Pancreas (tissue), 10 donors: ENCODE measurements around the gene COL5A1. TPM values are rescaled to one million over a fixed set of nuclear protein-coding genes. Genes with fewer than 3 reads are reported as not detected.

Experiments
- ATAC-seq, 4 donors: fragments of 200-7000 bp; cut with Tn5 transposase; one replicate each; pipeline versions ENCODE4 v1.8.0 to v1.9.1; 2020; ENCODE audit warnings: mild to moderate bottlenecking in 4 of 4, moderate library complexity in 4 of 4
- DNase-seq, 6 donors: peaks; one replicate each; pipeline ENCODE4 v3.0.0-alpha.2; 2020
- FAIRE-seq: peaks from 2 replicates; lab custom pipeline; 2012; peaks lifted over from hg19 to GRCh38; lab: Jason Lieb, UNC
- H3K27ac ChIP-seq, 4 donors: fragments of 200-600 bp; sonication (generic); 1 replicate in 3 of 4; 2 replicates in 1 of 4; pipeline versions ENCODE4 v1.5.0 to v1.8.0; 2020
- H3K27me3 ChIP-seq, 4 donors: fragments of 200-600 bp; one replicate each; pipeline ENCODE4 v1.8.0; 2021
- H3K36me3 ChIP-seq, 3 donors: fragments of 200-600 bp; sonication (generic) in 1 of 3; one replicate each; pipeline versions ENCODE4 v1.5.0 to v1.8.0; 2020 to 2021
- H3K4me1 ChIP-seq, 3 donors: fragments of 200-600 bp; one replicate each; pipeline ENCODE4 v1.8.0; 2021
- H3K4me3 ChIP-seq, 4 donors: fragments of 200-600 bp; sonication (generic) in 2 of 4; one replicate each; pipeline versions ENCODE4 v1.5.0 to v1.8.0; 2020 to 2021
- H3K9me3 ChIP-seq, 4 donors: fragments of 200-600 bp; one replicate each; pipeline ENCODE4 v1.8.0; 2021
- WGBS, 2 donors: extraction: QIAGEN DNeasy Blood & Tissue Kit; methylation state at CpG; one replicate each; pipeline ENCODE4 v1.1.7; 2013; 5-methylcytosine and 5-hydroxymethylcytosine counted together
- intact Hi-C, 3 donors: fragments of 100-400 bp; cut with DNase I; formaldehyde crosslinking; loops; one replicate each; pipeline versions ENCODE4 v1.11.1 to v1.14.2; 2022
- polyA plus RNA-seq, 2 donors: library from polyadenylated mRNA; stranded (reverse); fragments of 200-250 nt; gene quantifications; one replicate each; pipeline ENCODE4 v1.2.3, GENCODE V29; 2013
- total RNA-seq, 6 donors: library from RNA; stranded (reverse); fragmentation: NEBNext Ultra II Directional in 4 of 6; extraction: Animal tissue kit (Norgen Biotek cat#: 25700) in 4 of 6; gene quantifications; one replicate each; pipeline versions ENCODE4 v1.2.1 to v1.2.4, GENCODE V29; 2021 to 2023
- TF ChIP-seq, protein P1 (sequence below), 4 donors: fragments of 200-600 bp; sonication (generic) in 3 of 4; IDR thresholded peaks; one replicate each; pipeline versions ENCODE4 v1.5.0 to v1.8.0; 2021; ENCODE audit warnings: antibody characterized with exemption in 4 of 4
- donor health status: healthy with polysubstance abuse.
- donor health status: DM: no; HTN: no; CAD: no; lungs with moderate emphysema.
- donor health status: DM: no; HTN: no; CAD: no.
- donor health status: control.
- donor health status: control.
- donor health status: Bipolar disorder and iron deficiency.
- donor health status: DM: yes; HTN: yes; CAD: no.
- donor health status: DM: no; HTN: no; CAD: no.
- donor health status: DM: no; HTN: no; CAD: no.
- donor health status: DM: yes; HTN: yes; CAD: no.

The COL5A1 gene
- total and polyA plus RNA-seq, 8 donors, result 1.2 to 62.8 (median 3.5) TPM

DNA sequence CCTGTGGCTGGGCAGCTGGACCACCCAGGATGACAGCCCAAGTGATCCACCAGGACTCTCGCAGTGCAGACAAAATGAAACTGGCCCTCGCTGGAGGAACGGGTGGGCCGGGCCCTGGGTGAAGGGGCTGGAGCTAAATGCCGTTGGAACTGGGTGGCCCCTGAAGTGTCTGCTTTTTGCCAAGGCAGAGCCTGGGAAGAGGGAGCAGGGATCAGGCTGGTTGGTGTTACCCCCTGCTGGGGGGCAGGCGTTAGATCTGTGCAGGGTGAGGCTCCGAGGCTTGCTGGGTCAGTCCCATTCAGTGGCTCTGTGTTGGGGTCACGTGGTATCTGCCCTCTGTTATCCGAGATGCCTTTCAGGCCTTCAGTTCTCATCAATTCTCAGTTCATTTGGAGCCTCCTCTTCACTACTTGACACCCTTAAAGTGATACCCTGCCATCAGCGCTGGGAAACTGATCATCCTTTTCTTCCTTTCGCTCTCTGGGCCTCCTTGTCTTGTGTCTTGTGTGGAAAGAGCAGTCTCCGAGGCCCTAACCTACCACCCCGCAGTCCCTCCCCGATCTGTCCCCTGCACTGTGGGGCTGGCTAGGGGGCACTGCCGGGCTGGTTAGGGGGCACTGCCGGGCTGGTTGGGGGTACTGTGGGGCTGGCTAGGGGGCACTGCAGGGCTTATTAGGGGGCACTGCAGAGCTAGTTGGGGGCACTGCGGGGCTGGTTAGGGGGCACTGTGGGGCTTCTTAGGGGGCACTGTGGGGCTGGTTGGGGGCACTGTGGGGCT lies 37.3 kb downstream of the COL5A1 start:
- peak in 1 of 6 donors; percentile 23 for DNase-seq
- 52 to 56% methylated on average over 17 of the region's 17 CpGs for WGBS, 2 donors
- intact Hi-C loops, result no loop called here

DNA sequence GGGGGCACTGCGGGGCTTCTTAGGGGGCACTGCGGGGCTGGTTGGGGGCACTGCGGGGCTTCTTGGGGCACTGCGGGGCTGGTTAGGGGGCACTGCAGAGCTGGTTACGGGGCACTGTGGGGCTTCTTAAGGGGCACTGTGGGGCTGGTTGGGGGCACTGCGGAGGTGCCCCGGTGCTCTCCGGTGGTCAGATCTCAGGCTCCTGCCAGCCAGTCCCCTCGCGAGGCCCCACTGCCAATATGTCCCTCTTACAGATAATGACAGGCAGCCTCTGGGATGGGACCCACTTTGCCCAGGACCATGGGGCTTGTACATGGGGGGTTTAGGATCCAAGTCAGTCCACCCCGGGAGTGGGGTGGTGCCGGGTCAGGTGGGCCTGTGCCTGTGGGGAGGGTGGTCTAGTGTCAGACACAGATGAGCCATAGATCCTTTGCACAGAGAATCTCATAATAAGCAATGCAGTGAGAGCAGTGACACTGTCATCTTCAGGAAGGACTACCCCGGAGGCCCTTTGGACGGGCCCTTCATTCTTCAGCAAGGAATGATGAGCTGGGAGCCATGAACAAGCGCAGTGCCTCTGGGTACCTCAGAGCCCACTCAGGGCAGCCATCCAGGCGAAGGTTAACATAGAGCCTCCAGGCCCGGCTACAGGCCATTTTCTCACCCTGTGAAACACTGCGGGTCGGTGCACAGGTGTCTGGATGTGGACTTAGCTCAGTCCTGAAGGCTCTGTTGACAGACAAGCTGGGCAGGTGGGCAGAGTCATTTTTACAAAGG lies 38.2 kb downstream of the COL5A1 start:
- WGBS, 2 donors, result 64 to 79% methylated on average over 18 to 19 of the region's 19 CpGs
- Histone ChIP-seq H3K4me3 (no peak overlapping the region), H3K9me3 (no peaks in the 10 kb centered on the region), H3K27me3 (no peaks in the 10 kb centered on the region), H3K36me3 (no peaks in the 10 kb centered on the region), H3K27ac (no peak overlapping the region), H3K4me1 (no peaks in the 10 kb centered on the region)
- intact Hi-C loops, result no loop called here
- DNase-seq (peak in 1 of 6 donors; percentile 39), FAIRE-seq (no peak), ATAC-seq (no peak)
- TF ChIP-seq, protein P1, sequence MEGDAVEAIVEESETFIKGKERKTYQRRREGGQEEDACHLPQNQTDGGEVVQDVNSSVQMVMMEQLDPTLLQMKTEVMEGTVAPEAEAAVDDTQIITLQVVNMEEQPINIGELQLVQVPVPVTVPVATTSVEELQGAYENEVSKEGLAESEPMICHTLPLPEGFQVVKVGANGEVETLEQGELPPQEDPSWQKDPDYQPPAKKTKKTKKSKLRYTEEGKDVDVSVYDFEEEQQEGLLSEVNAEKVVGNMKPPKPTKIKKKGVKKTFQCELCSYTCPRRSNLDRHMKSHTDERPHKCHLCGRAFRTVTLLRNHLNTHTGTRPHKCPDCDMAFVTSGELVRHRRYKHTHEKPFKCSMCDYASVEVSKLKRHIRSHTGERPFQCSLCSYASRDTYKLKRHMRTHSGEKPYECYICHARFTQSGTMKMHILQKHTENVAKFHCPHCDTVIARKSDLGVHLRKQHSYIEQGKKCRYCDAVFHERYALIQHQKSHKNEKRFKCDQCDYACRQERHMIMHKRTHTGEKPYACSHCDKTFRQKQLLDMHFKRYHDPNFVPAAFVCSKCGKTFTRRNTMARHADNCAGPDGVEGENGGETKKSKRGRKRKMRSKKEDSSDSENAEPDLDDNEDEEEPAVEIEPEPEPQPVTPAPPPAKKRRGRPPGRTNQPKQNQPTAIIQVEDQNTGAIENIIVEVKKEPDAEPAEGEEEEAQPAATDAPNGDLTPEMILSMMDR (IDR thresholded peaks at IDR 0.05), result no peak

More for the DNA sequence above, 37.3 kb downstream of the COL5A1 start:
- H3K4me3 ChIP-seq, result no peak overlapping the region
- ATAC-seq (no peak), FAIRE-seq (no peak)
- H3K27ac ChIP-seq, result no peak overlapping the region
- no peaks in the 10 kb centered on the region for H3K4me1 ChIP-seq
- H3K27me3 ChIP-seq, result no peaks in the 10 kb centered on the region
- TF ChIP-seq, protein P1 (IDR thresholded peaks at IDR 0.05), result no peak
- H3K36me3 ChIP-seq, result no peaks in the 10 kb centered on the region
- H3K9me3 ChIP-seq, result no peaks in the 10 kb centered on the region

DNA sequence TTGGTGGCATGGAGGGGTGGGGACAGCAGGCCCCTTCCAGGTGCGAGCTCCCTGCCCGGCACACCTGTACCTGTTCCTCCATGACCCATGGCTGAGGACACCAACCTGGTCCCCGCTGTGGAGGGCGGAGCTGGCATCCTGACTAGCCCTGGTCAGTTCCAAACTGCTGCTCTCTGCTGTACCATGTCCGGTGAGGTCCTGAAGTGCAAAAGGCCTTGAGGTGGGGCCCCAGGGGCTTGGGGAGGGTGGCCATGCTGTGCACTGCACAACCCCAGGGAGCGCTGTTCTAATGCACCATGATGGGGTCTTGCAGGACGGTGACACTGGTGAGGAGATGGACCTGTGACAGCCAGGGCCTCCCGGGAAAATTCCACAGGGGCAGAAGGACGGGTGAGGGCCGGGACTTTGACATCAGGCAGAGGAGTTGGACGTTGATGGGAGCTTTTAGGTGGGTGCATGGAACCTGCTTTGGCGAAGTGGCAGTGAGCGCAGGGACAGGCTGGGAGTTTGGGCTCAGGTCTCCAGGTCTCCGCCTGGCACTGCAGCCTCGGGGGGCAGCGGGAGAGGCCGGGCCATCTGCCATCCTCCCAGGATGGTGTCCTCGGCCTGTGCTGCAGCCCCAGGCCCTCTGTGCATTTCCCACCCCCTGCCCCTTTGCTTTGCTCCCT lies 38.9 kb downstream of the COL5A1 start:
- intact Hi-C loops, result no loop called here
- DNase-seq, result peak in 1 of 6 donors; percentile 41
- H3K27ac ChIP-seq, result no peak overlapping the region

DNA sequence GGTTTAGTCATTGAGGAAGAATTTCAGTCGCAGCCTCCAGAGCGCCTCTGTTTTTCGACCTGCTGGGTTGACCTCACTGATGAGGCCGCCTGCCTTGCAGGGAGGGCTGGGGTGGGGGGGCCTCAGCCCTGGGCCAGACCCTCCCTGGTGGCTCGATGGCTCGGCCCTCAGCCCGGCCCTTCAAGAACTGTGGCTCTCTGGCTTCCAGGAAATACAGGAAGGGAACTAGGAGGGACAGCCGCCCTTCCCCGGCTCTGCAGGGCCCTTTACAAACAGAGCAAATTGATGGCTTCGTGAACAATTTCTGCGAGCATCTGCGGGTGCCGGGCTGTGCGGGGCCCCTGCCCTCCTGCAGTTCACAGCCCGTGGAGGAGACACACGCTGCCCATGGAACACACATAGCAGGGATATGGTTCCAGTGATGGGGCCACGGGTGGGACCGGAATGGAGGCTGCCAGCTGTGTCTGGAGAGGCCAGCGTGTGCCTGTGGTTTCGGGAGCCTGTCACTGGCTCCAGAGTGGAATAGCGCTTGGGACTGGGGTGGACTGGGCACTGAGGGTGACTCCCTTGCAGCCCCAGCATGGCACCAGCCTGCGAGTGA lies 39.6 kb downstream of the COL5A1 start:
- 36 to 47% methylated on average over 22 of the region's 22 CpGs for WGBS, 2 donors
- no peak for ATAC-seq
- H3K27ac ChIP-seq, result no peak overlapping the region
- intact Hi-C loops, result no loop called here
- H3K9me3 ChIP-seq, result no peaks in the 10 kb centered on the region
- H3K4me1 ChIP-seq, result no peaks in the 10 kb centered on the region
- no peaks in the 10 kb centered on the region for H3K36me3 ChIP-seq
- FAIRE-seq, result no peak
- TF ChIP-seq, protein P1 (IDR thresholded peaks at IDR 0.05), result no peak
- no peaks in the 10 kb centered on the region for H3K27me3 ChIP-seq
- DNase-seq, result peak in 1 of 6 donors; percentile 33
- H3K4me3 ChIP-seq, result no peak overlapping the region

More for the DNA sequence above, 38.9 kb downstream of the COL5A1 start:
- Histone ChIP-seq H3K9me3 (no peaks in the 10 kb centered on the region), H3K36me3 (no peaks in the 10 kb centered on the region), H3K4me3 (no peak overlapping the region), H3K27me3 (no peaks in the 10 kb centered on the region), H3K4me1 (no peaks in the 10 kb centered on the region)
- no peak for ATAC-seq
- FAIRE-seq, result no peak
- 55 to 68% methylated on average over 18 of the region's 18 CpGs for WGBS, 2 donors
- TF ChIP-seq, protein P1 (IDR thresholded peaks at IDR 0.05), result no peak
